Stimulated activated CD4-positive, alpha-beta T cell treated with anti-CD3 and anti-CD28 coated beads, Interleukin-4, amount 100 ng/mL, for 4 hours (primary cell): Measurements from ENCODE around the gene CEACAM19.
"Not testable (repeated sequence)": the region's sequence is repeated elsewhere in the genome, so short reads cannot be mapped to it uniquely, and the experiment has no call there.

ENCODE experiments used
- DNase-seq, 2 experiments: peaks; one replicate each; pipeline ENCODE4 v3.0.0-alpha.2; 2020

The CEACAM19 gene

GRCh38 chr19:44677019-44677811 is 5.9 kb downstream of the CEACAM19 start:
- no peak for DNase-seq

DNA sequence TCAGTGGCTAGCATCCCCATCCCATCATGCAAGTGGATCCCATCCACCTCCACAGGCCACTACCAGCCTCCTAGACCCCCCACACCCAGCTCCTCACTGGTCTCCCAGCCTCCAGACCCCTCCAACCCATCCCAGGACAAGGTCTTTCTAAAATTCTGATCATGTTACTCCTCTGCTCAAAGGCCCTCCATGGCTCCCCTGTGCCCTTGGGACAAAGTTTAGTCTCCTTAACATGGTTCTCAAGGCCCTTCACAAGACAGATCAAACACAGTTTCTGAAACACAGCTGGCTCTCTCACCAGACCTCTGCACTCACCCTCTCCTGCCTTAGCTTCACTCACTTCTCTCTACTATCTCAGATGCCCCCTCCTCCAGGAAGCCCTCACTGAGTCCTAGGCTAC is 9.3 kb downstream of the CEACAM19 start:
- no peak for DNase-seq

- no peak for DNase-seq
Observed at GRCh38 chr19:44681992-44682790, 10.9 kb downstream of the CEACAM19 start.

- no peak for DNase-seq
Observed at GRCh38 chr19:44682807-44683206, 11.5 kb downstream of the CEACAM19 start.

GRCh38 chr19:44683434-44684210 is 12.3 kb downstream of the CEACAM19 start:
- no peak for DNase-seq

DNA sequence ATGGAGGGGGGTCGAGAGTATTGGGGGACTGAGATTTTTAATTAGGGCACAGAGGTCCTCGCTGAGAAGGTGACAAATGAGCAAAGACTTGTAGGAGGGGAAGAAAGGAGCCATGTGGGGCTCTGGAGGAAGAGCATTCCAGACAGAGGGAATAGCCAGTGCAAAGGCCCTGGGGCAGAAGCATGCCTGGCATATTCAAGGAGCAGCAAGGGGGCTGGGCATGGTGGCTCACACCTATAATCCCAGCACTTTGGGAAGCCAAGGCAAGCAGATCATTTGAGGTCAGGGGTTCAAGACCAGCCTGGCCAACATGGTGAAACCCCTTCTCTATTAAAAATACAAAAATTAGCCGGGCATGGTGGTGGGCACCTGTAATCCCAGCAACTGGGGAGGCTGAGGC is 13.1 kb downstream of the CEACAM19 start:
- not testable (repeated sequence) for DNase-seq

DNA sequence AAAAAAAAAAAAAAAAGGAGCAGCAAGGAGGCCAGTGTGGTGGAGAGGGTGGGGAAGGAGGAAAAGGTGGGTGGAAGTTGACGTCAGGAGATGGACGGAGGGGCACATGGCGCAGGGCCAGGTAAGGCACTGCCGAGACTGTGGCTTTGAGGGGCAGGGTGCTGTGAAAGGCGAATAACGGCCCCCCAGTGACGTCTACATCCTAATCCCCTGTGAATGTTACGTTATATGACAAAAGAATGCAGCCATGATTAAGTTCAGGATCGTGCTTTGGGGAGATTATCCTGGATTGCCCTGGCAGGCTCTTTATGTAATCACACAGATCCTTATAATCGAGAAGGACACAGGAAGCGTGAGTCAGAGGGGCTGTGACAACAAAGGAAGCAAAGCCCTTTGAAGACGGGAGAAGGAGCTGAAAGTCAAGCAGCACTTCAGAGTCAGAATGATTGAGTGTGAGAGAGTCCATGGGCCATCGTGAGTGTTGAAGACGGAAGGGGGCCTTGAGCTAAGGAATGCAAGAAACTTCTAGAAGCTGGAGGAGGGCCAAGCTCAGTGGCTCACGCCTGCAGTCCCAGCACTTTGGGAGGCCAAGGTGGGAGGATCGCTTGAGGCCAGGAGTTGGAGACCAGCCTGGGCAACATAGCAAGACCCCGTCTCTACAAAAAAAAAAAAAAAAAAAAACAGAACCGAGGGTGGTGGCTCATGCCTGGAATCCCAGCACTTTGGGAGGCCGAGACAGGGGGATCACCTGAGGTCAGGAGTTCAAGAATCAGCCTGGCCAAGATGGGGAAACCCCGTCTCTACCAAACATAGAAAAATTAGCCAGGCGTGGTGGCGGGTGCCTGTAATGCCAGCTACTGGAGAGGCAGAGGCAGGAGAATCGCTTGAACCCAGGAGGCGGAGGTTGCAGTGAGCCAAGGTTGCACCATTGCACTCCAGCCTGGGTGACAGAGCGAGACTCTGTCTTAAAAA is 13.9 kb downstream of the CEACAM19 start:
- no peak for DNase-seq

- DNase-seq, result no peak
Observed at GRCh38 chr19:44685877-44686276, 14.6 kb downstream of the CEACAM19 start.

GRCh38 chr19:44686896-44687295 is 15.6 kb downstream of the CEACAM19 start:
- DNase-seq, result no peak

GRCh38 chr19:44687888-44688287 is 16.6 kb downstream of the CEACAM19 start:
- no peak for DNase-seq

GRCh38 chr19:44689290-44690130 is 18.2 kb downstream of the CEACAM19 start:
- DNase-seq, result peak; percentile 62 to 81

- DNase-seq, result no peak
Observed at GRCh38 chr19:44690131-44690440, 18.8 kb downstream of the CEACAM19 start.

DNA sequence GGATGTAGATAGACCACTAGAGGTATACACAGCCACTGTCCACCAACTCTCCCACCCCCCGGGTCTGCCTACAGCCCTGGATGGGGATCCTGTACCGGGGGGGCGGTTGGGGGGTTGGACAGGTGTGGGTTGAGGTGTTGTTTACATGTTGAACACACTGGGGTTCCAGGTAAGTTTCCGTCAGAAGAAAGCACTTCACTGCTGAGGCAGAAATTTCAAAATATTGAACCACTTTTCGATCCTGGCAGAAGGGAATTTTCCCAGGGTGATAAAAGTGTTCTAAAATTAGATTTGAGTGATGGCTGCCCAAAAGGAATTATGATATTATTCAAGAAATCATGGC is 21.1 kb downstream of the CEACAM19 start:
- no peak for DNase-seq

- DNase-seq, result peak in 1 of 2 experiments; percentile 10
Observed at GRCh38 chr19:44694184-44694579, 22.9 kb downstream of the CEACAM19 start.

DNA sequence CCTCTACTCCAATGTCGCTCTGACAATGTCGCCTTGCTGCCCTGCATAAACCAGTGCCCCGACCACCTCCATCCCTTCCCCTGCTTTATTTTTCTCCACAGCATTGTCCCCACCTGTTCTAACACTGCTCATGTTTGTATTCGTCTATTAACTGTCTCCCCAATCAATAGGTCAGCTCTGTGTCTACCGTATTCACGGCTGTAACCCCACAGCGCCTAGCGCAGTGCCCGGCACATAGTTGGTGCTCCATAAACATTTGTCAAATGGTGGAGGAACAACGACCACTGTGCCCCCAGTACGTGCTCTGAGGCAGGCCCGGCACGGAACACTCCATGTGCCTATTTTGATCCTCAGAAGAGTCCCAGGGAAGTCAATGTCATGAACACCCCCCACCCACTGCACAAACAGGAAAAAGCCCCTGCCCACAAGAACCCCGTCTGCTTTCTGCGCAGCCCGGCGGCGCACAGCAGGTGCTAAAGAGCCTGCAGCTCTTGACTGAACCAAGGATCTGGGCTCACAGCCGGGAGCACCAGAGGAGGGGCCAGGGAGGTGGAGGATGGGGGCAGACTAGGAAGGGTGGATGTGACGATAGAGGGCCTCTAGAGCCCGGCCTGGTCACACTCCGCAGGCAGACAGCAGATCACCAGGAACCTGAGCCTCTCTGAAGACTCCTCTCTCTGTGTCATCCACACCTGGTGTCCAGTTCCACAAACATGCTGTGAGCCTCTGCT is 25.8 kb downstream of the CEACAM19 start:
- DNase-seq, result no peak

- no peak for DNase-seq
Observed at GRCh38 chr19:44697670-44698034, 26.4 kb downstream of the CEACAM19 start.

- no peak for DNase-seq
Observed at GRCh38 chr19:44698492-44699201, 27.4 kb downstream of the CEACAM19 start, which contains the start of gene CEACAM16. Gene CEACAM16 (plus strand): TSS chr19:44699151. CDS start chr19:44701457, 2,306 bp downstream.

- DNase-seq, result no peak
Observed at GRCh38 chr19:44700547-44700946, 29.3 kb downstream of the CEACAM19 start.

GRCh38 chr19:44701228-44701627 is 29.9 kb downstream of the CEACAM19 start:
- no peak for DNase-seq
